IMR-90 (cell line): ENCODE measurements around the gene KRT83. TPM values are rescaled to one million over a fixed set of nuclear protein-coding genes. Genes with fewer than 3 reads are reported as not detected.

Experiments
- ATAC-seq: fragments of 200-7000 bp; cut with Tn5 transposase; 2 replicates; pipeline ENCODE4 v1.9.1; 2020; ENCODE audit warnings: low read depth, mild to moderate bottlenecking, moderate library complexity
- BruUV-seq: library from RNA; stranded (reverse); fragments of 400-500 nt; replicated peaks from 2 replicates; lab custom pipeline; 2021; lab: Mats Ljungman, UMichigan
- CTCF ChIA-PET: fragments of 300-600 bp; formaldehyde crosslinking; extraction: SDS; loops from one replicate; lab custom pipeline; 2021; ENCODE audit warnings: antibody characterized with exemption; lab: Yijun Ruan, JAX
- POLR2A ChIA-PET: fragments of 300-600 bp; sonication (Branson Sonifier 250); formaldehyde crosslinking; loops from one replicate; lab custom pipeline; 2022; ENCODE audit warnings: antibody characterized with exemption; ENCODE audit not compliant: unreplicated experiment; lab: Charles Lee
- DNase-seq: peaks from one replicate; pipeline ENCODE4 v3.0.0; 2013
- H2AFZ ChIP-seq: replicated peaks from 2 replicates; pipeline ENCODE3; 2013; ENCODE audit warnings: low read length, mild to moderate bottlenecking; ENCODE audit not compliant: poor library complexity
- H2AK5ac ChIP-seq: 2 replicates; pipeline ENCODE4 v1.6.1; 2013; ENCODE audit warnings: low read depth, low read length, inconsistent platforms
- H2AK9ac ChIP-seq: replicated peaks from 2 replicates; pipeline ENCODE3; 2013; ENCODE audit warnings: mild to moderate bottlenecking, low read depth, low read length, moderate library complexity; ENCODE audit not compliant: poor library complexity
- H2BK120ac ChIP-seq: 2 replicates; pipeline ENCODE4 v1.6.1; 2013; ENCODE audit warnings: low read depth, low read length, inconsistent platforms
- H2BK15ac ChIP-seq: 3 replicates; pipeline ENCODE4 v1.6.1; 2013; ENCODE audit warnings: low read depth, low read length, inconsistent platforms
- H2BK20ac ChIP-seq: 2 replicates; pipeline ENCODE4 v1.6.1; 2013; ENCODE audit warnings: low read depth, mild to moderate bottlenecking, inconsistent platforms, low read length, moderate library complexity
- H2BK5ac ChIP-seq: 2 replicates; pipeline ENCODE4 v1.6.1; 2013; ENCODE audit warnings: mild to moderate bottlenecking, low read depth, low read length, inconsistent platforms; ENCODE audit not compliant: poor library complexity, severe bottlenecking
- H3K14ac ChIP-seq: replicated peaks from 2 replicates; pipeline ENCODE4 v1.6.1; 2013; ENCODE audit warnings: low read depth, low read length, inconsistent platforms
- H3K18ac ChIP-seq: 2 replicates; pipeline ENCODE4 v1.6.1; 2013; ENCODE audit warnings: low read depth, low read length, control low read depth
- H3K23ac ChIP-seq: 2 replicates; pipeline ENCODE4 v1.6.1; 2013; ENCODE audit warnings: low read depth, low read length, inconsistent platforms
- H3K27ac ChIP-seq: 2 replicates; pipeline ENCODE4 v1.5.1; 2013; ENCODE audit warnings: mild to moderate bottlenecking, control low read depth, low read length; ENCODE audit not compliant: insufficient read depth
- H3K27me3 ChIP-seq: 2 replicates; pipeline ENCODE4 v1.6.1; 2013; ENCODE audit warnings: low read length; ENCODE audit not compliant: control insufficient read depth, insufficient read depth
- H3K36me3 ChIP-seq: 2 replicates; pipeline ENCODE4 v1.6.1; 2013; ENCODE audit warnings: low read length, mixed read lengths; ENCODE audit not compliant: control insufficient read depth, insufficient read depth
- H3K4ac ChIP-seq: 2 replicates; pipeline ENCODE4 v1.6.1; 2013; ENCODE audit warnings: low read depth, low read length, inconsistent platforms
- H3K4me1 ChIP-seq: 2 replicates; pipeline ENCODE4 v1.6.1; 2013; ENCODE audit warnings: low read length, mixed read lengths; ENCODE audit not compliant: control insufficient read depth, insufficient read depth
- H3K4me2 ChIP-seq: 2 replicates; pipeline ENCODE4 v1.6.1; 2013; ENCODE audit warnings: low read depth, mild to moderate bottlenecking, control low read depth, low read length, moderate library complexity
- H3K4me3 ChIP-seq: 2 replicates; pipeline ENCODE4 v1.5.1; 2013; ENCODE audit warnings: low read depth, mild to moderate bottlenecking, control low read depth, low read length, moderate library complexity; ENCODE audit not compliant: insufficient read depth
- H3K56ac ChIP-seq: 2 replicates; pipeline ENCODE4 v1.6.1; 2013; ENCODE audit warnings: low read length, inconsistent platforms; ENCODE audit not compliant: insufficient read depth; ENCODE audit errors: extremely low read depth
- H3K79me1 ChIP-seq, 2 experiments: 2 replicates each; pipeline ENCODE4 v1.6.1; 2013; ENCODE audit warnings: low read length in 2 of 2, inconsistent platforms in 1 of 2, low read depth in 1 of 2
- H3K9ac ChIP-seq: 2 replicates; pipeline ENCODE4 v1.6.1; 2013; ENCODE audit warnings: low read depth, low read length, control low read depth
- H3K9me1 ChIP-seq: 2 replicates; pipeline ENCODE4 v1.6.1; 2013; ENCODE audit warnings: low read length, inconsistent platforms; ENCODE audit not compliant: insufficient read depth
- H3K9me3 ChIP-seq: 2 replicates; pipeline ENCODE4 v1.6.1; 2013; ENCODE audit warnings: low read length; ENCODE audit not compliant: control insufficient read depth, insufficient read depth
- H4K20me1 ChIP-seq: 2 replicates; pipeline ENCODE4 v1.6.1; 2013; ENCODE audit warnings: low read length, inconsistent platforms; ENCODE audit not compliant: insufficient read depth
- H4K5ac ChIP-seq: 2 replicates; pipeline ENCODE4 v1.6.1; 2013; ENCODE audit warnings: mild to moderate bottlenecking, low read depth, low read length, control low read depth
- H4K8ac ChIP-seq, 2 experiments: 2 replicates each; pipeline ENCODE4 v1.6.1; 2013; ENCODE audit warnings: low read depth in 2 of 2, low read length in 2 of 2, control low read depth in 1 of 2, inconsistent platforms in 1 of 2
- H4K91ac ChIP-seq: 2 replicates; pipeline ENCODE4 v1.6.1; 2013; ENCODE audit warnings: low read depth, low read length, inconsistent platforms; ENCODE audit not compliant: insufficient read depth
- CEBPB ChIP-seq: IDR thresholded peaks from 2 replicates; pipeline ENCODE4 v1.6.1; 2012; ENCODE audit warnings: low read depth, low read length, improper control_type of control experiment
- CHD1 ChIP-seq: IDR thresholded peaks from 2 replicates; pipeline ENCODE4 v1.6.1; 2012; ENCODE audit warnings: low read depth, low read length, improper control_type of control experiment
- MAFK ChIP-seq: IDR thresholded peaks from 2 replicates; pipeline ENCODE4 v1.6.1; 2012; ENCODE audit warnings: low read depth, low read length, improper control_type of control experiment
- MAZ ChIP-seq: IDR thresholded peaks from 2 replicates; pipeline ENCODE4 v1.6.1; 2012; ENCODE audit warnings: low read depth, mild to moderate bottlenecking, low read length, improper control_type of control experiment, moderate library complexity, borderline replicate concordance
- MXI1 ChIP-seq: IDR thresholded peaks from 2 replicates; pipeline ENCODE4 v1.6.1; 2012; ENCODE audit warnings: low read depth, mild to moderate bottlenecking, low read length, moderate library complexity, borderline replicate concordance
- POLR2A ChIP-seq: IDR thresholded peaks from 2 replicates; pipeline ENCODE4 v1.6.1; 2012; ENCODE audit warnings: mild to moderate bottlenecking, low read depth, low read length
- RCOR1 ChIP-seq: IDR thresholded peaks from 2 replicates; pipeline ENCODE4 v1.6.1; 2012; ENCODE audit warnings: mild to moderate bottlenecking, low read length, improper control_type of control experiment; ENCODE audit not compliant: insufficient replicate concordance
- RFX5 ChIP-seq: IDR thresholded peaks from 2 replicates; pipeline ENCODE4 v1.8.0; 2012; ENCODE audit warnings: low read depth, mild to moderate bottlenecking, low read length, moderate library complexity
- WGBS, 2 experiments: methylation state at CpG; one replicate each; pipeline versions ENCODE4 v1.1.5 to v1.1.7; 2013; ENCODE audit warnings: missing lambda C conversion rate in 2 of 2; ENCODE audit not compliant: insufficient read length in 1 of 2; ENCODE audit errors: extremely low coverage in 2 of 2; 5-methylcytosine and 5-hydroxymethylcytosine counted together
- dilution Hi-C: fragments of 300-500 bp; cut with HindIII; formaldehyde crosslinking; loops from one replicate; pipeline ENCODE4 v1.14.3; 2018; ENCODE audit warnings: low sequenced_read_pairs; ENCODE audit not compliant: unreplicated experiment
- in situ Hi-C: fragments of 300-500 bp; cut with MboI; formaldehyde crosslinking; loops from 3 replicates; pipeline ENCODE4 v1.14.3; 2019; ENCODE audit warnings: low sequenced_read_pairs, inconsistent platforms, mixed read lengths
- intact Hi-C: fragments of 100-400 bp; cut with micrococcal nuclease; formaldehyde crosslinking; loops from 2 replicates; pipeline ENCODE4 v1.10.0; 2022
- polyA plus RNA-seq, 3 experiments: library from polyadenylated mRNA; depleted of rRNA; stranded (reverse); fragments of >200 nt; gene quantifications; 2 replicates each; pipeline ENCODE4 v1.2.3, GENCODE V29; 2012; ENCODE audit warnings: low replicate concordance in 1 of 3
- total RNA-seq: library from RNA; depleted of rRNA; stranded (reverse); fragments of >200 nt; gene quantifications from 2 replicates; pipeline ENCODE4 v1.2.3, GENCODE V29; 2012
- TF ChIP-seq, protein P1 (sequence below): fragments of 150-350 bp; IDR thresholded peaks from 2 replicates; pipeline ENCODE4 v1.6.1; 2016; ENCODE audit warnings: low read depth, mild to moderate bottlenecking, low read length, moderate library complexity, borderline replicate concordance
- TF ChIP-seq, protein P2 (sequence below): fragments of 150-350 bp; IDR thresholded peaks from 2 replicates; pipeline ENCODE4 v1.6.1; 2017; ENCODE audit warnings: mild to moderate bottlenecking, antibody characterized with exemption, low read length, low read depth

Gene KRT83
- total and polyA plus RNA-seq, 2 of the 4 experiments (the other 2 are of a cell fraction): not detected

- H3K4me1 ChIP-seq: no peaks in the 10 kb centered on the region
- H2AK5ac ChIP-seq: no peak overlapping the region
- no peak overlapping the region for H3K27ac ChIP-seq
- H3K9me1 ChIP-seq: no peaks in the 10 kb centered on the region
- no peak overlapping the region for H2BK5ac ChIP-seq
- TF ChIP-seq RFX5 (no peak), CEBPB (no peak), MXI1 (no peak), RCOR1 (no peak), CHD1 (no peak), MAZ (no peak), POLR2A (no peak), MAFK (no peak)
- TF ChIP-seq, protein P1, sequence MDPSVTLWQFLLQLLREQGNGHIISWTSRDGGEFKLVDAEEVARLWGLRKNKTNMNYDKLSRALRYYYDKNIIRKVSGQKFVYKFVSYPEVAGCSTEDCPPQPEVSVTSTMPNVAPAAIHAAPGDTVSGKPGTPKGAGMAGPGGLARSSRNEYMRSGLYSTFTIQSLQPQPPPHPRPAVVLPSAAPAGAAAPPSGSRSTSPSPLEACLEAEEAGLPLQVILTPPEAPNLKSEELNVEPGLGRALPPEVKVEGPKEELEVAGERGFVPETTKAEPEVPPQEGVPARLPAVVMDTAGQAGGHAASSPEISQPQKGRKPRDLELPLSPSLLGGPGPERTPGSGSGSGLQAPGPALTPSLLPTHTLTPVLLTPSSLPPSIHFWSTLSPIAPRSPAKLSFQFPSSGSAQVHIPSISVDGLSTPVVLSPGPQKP: no peak
- TF ChIP-seq, protein P2, sequence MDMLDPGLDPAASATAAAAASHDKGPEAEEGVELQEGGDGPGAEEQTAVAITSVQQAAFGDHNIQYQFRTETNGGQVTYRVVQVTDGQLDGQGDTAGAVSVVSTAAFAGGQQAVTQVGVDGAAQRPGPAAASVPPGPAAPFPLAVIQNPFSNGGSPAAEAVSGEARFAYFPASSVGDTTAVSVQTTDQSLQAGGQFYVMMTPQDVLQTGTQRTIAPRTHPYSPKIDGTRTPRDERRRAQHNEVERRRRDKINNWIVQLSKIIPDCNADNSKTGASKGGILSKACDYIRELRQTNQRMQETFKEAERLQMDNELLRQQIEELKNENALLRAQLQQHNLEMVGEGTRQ: no peak
- H3K27me3 ChIP-seq: peaks cover 65% of the 10 kb centered on the region
- POLR2A ChIA-PET: no interaction called here
- ATAC-seq (no peak), DNase-seq (no peak)
- H2BK15ac ChIP-seq: no peak overlapping the region
- BruUV-seq: no TSS peak
- H3K23ac ChIP-seq: no peak overlapping the region
- H3K4ac ChIP-seq: no peak overlapping the region
- CTCF ChIA-PET: no interaction called here
- no peaks in the 10 kb centered on the region for H4K20me1 ChIP-seq
- no peak overlapping the region for H3K18ac ChIP-seq
- no peak overlapping the region for H3K9ac ChIP-seq
- H3K4me3 ChIP-seq: no peak overlapping the region
- WGBS, 2 experiments: 67% methylated on average over 4 of the region's 10 CpGs; no CpG with 5 or more reads in 1 of the 2 experiments
- in situ Hi-C loops (no loop called here), dilution Hi-C loops (no loop called here), intact Hi-C loops (loop anchor here (1.0 kb wide), 1 partner anchor 102 kb away; no protein-coding TSS in a partner anchor)
- no peak overlapping the region for H3K56ac ChIP-seq
- no peaks in the 10 kb centered on the region for H3K79me1 ChIP-seq
- H3K14ac ChIP-seq: no peak overlapping the region
- no peaks in the 10 kb centered on the region for H3K36me3 ChIP-seq
- H2AK9ac ChIP-seq: no peak overlapping the region
- H4K91ac ChIP-seq: no peak overlapping the region
- H3K9me3 ChIP-seq: no peaks in the 10 kb centered on the region
- H2AFZ ChIP-seq: no peak overlapping the region
- no peak overlapping the region for H2BK120ac ChIP-seq
- H4K5ac ChIP-seq: no peak overlapping the region
- H4K8ac ChIP-seq: no peak overlapping the region
- no peak overlapping the region for H2BK20ac ChIP-seq
- no peak overlapping the region for H3K4me2 ChIP-seq
These were observed 2.4 kb upstream of the KRT83 start for GRCh38 chr12:52323416-52324152.
